Cardiac muscle cell (in vitro differentiated cells and primary cell): ENCODE data around the gene CYP4F22. TPM values are rescaled to one million over a fixed set of nuclear protein-coding genes. Genes with fewer than 3 reads are reported as not detected.

Source experiments
- DNase-seq, 2 donors: peaks; one replicate each; pipeline versions ENCODE4 v3.0.0 to v3.0.0-alpha.2; 2010 to 2017; ENCODE audit warnings: low read depth in 1 of 2, low spot score in 1 of 2
- H3K27ac ChIP-seq: fragments of 200-600 bp; sonication (generic); 2 replicates; pipeline ENCODE4 v1.5.1; 2016
- H3K27me3 ChIP-seq: fragments of 200-600 bp; sonication (generic); 2 replicates; pipeline ENCODE4 v1.6.0; 2016; ENCODE audit warnings: control low read depth
- H3K36me3 ChIP-seq: fragments of 200-600 bp; sonication (generic); 2 replicates; pipeline ENCODE4 v1.5.1; 2016; ENCODE audit warnings: control low read depth
- H3K4me1 ChIP-seq: fragments of 200-600 bp; sonication (generic); 2 replicates; pipeline ENCODE4 v1.8.1; 2017; ENCODE audit warnings: low read depth, mild to moderate bottlenecking, mixed run types
- H3K4me3 ChIP-seq: fragments of 200-600 bp; sonication (generic); 2 replicates; pipeline ENCODE4 v1.5.1; 2016; ENCODE audit warnings: mild to moderate bottlenecking
- H3K9me3 ChIP-seq: fragments of 200-600 bp; sonication (generic); 2 replicates; pipeline ENCODE4 v1.5.1; 2017; ENCODE audit warnings: low read depth, mild to moderate bottlenecking, control low read depth
- polyA plus RNA-seq: library from polyadenylated mRNA; unstranded; fragments of >200 nt; fragmentation: Nextera tagmentation; extraction: Ambion mirVana; gene quantifications from 2 replicates; pipeline ENCODE4 v1.2.1, GENCODE V29; 2016
- total RNA-seq: library from RNA; depleted of rRNA; stranded (reverse); fragments of >200 nt; gene quantifications from 2 replicates; pipeline ENCODE4 v1.2.3, GENCODE V29; 2016
- TF ChIP-seq, protein P1 (sequence below): IDR thresholded peaks from 2 replicates; pipeline ENCODE4 v1.5.1; 2012; ENCODE audit warnings: low read depth, mild to moderate bottlenecking, low read length

Gene CYP4F22
- total and polyA plus RNA-seq, 2 experiments from 2014 or later, result not detected

DNA sequence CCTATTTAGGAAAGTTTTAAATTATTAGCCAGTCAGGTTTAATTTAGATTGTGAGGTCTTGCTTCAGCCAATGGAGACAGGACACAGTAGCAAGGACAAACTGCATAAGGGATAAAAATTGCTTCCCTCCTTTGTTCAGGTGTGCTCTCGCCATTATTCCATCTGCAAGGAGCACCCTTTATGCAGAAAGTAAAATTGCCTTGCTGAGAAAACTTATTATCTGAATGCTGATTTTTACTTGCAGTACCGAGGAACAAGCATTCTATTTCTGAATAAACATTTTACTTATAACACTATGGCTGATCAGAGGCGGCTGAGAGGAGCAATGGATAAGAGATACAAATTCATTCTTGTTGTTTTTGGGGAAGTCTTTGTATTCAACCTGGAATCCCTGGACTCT is 8.0 kb downstream of the CYP4F22 start:
- Histone ChIP-seq H3K27ac (no peak overlapping the region), H3K4me1 (no peaks in the 10 kb centered on the region), H3K27me3 (no peaks in the 10 kb centered on the region), H3K36me3 (no peaks in the 10 kb centered on the region), H3K9me3 (no peaks in the 10 kb centered on the region), H3K4me3 (no peak overlapping the region)
- DNase-seq, result no peak
- TF ChIP-seq, protein P1, sequence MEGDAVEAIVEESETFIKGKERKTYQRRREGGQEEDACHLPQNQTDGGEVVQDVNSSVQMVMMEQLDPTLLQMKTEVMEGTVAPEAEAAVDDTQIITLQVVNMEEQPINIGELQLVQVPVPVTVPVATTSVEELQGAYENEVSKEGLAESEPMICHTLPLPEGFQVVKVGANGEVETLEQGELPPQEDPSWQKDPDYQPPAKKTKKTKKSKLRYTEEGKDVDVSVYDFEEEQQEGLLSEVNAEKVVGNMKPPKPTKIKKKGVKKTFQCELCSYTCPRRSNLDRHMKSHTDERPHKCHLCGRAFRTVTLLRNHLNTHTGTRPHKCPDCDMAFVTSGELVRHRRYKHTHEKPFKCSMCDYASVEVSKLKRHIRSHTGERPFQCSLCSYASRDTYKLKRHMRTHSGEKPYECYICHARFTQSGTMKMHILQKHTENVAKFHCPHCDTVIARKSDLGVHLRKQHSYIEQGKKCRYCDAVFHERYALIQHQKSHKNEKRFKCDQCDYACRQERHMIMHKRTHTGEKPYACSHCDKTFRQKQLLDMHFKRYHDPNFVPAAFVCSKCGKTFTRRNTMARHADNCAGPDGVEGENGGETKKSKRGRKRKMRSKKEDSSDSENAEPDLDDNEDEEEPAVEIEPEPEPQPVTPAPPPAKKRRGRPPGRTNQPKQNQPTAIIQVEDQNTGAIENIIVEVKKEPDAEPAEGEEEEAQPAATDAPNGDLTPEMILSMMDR, result no peak

DNA sequence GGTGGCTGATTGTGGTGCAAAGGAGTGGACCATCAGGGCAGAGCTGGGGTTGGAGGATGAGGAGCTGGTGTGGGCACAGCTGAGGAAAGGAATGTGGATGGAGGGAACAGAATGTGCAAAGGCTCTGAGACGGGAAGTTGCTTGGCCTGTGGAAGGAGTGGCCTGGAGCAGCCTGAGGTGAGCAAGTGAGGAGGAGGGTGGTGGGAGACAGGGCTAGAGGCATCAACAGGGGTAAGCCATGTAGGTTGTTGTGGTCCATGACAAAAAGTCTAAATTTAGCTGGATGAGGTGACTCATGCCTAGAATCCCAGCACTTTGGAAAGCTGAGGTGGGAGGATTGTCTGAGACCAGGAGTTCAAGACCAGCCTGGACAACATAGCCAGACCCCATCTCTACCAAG is 9.5 kb downstream of the CYP4F22 start:
- Histone ChIP-seq H3K27me3 (no peaks in the 10 kb centered on the region), H3K9me3 (no peaks in the 10 kb centered on the region), H3K4me1 (no peaks in the 10 kb centered on the region), H3K36me3 (no peaks in the 10 kb centered on the region), H3K27ac (no peak overlapping the region), H3K4me3 (no peak overlapping the region)
- TF ChIP-seq, protein P1, result no peak
- DNase-seq, result no peak

DNA sequence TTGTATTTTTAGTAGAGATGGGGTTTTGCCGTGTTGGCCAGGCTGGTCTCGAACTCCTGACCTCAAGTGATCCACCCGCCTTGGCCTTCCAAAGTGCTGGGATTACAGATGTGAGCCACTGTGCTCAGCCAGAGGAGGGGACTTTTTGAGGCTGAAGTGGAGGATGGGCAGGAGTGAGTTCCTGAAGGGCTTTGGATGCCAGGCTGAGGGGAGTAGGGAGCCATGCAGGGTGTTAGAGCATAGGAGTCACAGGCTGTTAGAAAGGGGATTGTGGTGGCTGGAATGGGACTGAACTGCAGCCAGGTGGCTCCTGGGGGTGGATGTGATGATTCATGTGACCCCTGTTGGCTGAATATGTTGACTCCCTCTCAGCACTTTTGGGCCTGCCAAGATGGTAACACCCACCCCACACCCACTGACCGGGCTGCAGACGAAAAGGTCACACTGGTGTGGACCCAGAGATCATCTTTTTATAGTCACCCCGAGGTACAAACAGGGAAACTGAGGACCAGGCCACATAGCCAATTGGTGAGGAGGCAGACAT is 11.2 kb downstream of the CYP4F22 start:
- no peak for DNase-seq
- Histone ChIP-seq H3K36me3 (no peaks in the 10 kb centered on the region), H3K9me3 (no peaks in the 10 kb centered on the region), H3K27me3 (no peaks in the 10 kb centered on the region), H3K27ac (no peak overlapping the region), H3K4me1 (no peaks in the 10 kb centered on the region), H3K4me3 (no peak overlapping the region)
- TF ChIP-seq, protein P1, result no peak

DNA sequence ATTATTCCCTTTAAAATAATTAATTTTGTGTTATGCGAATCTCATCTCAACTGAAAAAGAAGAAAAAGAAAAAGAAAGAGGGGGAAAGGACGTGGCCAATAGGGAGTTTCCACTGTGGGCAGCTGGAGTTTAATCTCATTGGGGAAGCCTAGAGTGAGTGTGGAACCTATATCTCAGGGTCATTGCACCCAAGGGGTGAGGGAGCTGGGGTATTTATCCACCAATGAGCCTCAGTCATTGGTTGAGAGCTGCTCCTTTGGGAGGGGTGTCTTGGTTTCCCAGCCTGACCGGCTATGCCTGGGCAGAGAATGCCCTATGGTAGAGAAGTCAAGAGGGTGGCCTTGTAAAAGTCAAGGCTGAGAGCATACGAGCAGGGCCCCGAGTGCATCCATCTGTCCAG is 16.5 kb downstream of the CYP4F22 start:
- TF ChIP-seq, protein P1, result no peak
- DNase-seq, result no peak
- no peaks in the 10 kb centered on the region for H3K36me3 ChIP-seq
- H3K4me1 ChIP-seq, result no peaks in the 10 kb centered on the region
- H3K9me3 ChIP-seq, result no peaks in the 10 kb centered on the region
- H3K27ac ChIP-seq, result no peak overlapping the region
- H3K27me3 ChIP-seq, result no peaks in the 10 kb centered on the region
- H3K4me3 ChIP-seq, result no peak overlapping the region

DNA sequence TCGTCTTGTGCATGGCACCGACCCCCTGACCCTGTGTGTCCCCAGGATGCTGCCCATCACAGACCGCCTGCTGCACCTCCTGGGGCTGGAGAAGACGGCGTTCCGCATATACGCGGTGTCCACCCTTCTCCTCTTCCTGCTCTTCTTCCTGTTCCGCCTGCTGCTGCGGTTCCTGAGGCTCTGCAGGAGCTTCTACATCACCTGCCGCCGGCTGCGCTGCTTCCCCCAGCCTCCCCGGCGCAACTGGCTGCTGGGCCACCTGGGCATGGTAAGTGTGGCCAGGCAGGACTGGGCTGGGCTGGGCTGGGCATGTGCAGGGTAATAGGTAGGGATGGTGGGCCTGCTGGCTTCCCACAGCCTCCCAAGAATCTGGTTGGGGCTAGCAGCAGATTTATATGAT is 17.0 kb downstream of the CYP4F22 start:
- DNase-seq, result no peak

More for the DNA sequence above, 17.0 kb downstream of the CYP4F22 start:
- no peaks in the 10 kb centered on the region for H3K27me3 ChIP-seq
- no peaks in the 10 kb centered on the region for H3K4me1 ChIP-seq
- H3K4me3 ChIP-seq, result no peak overlapping the region
- no peaks in the 10 kb centered on the region for H3K9me3 ChIP-seq
- H3K36me3 ChIP-seq, result no peaks in the 10 kb centered on the region
- H3K27ac ChIP-seq, result no peak overlapping the region
- TF ChIP-seq, protein P1, result no peak
